ENCODE data around the gene KIF17.

Gene KIF17

GRCh38 chr1:20717452-20718342, at the start of gene KIF17:
Gene KIF17 (minus strand): TSS chr1:20718007. CDS start chr1:20717706, 301 bp downstream.
- DNase-seq (ENCODE audit: low read depth): peak; percentile 12

DNA sequence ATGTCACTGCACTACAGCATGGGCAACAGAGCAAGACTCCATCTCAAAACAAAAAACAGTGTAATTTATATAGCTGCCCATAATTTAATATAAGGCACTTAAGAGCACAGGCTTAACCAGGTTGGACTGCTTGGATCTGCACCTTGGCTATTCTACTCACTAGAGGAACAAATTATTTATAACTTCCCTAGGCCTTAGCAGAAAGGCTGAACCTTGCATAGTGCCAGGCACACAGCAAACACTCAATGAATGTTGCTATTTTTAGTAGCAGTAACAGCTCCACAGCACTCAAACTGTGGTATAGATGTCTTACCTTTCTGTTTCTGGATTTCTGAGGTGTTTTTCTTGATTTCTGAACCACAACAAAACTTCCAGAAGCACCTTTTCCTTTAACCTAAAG, 49.5 kb upstream of the KIF17 start:
- DNase-seq (ENCODE audit: low read depth): no peak

GRCh38 chr1:20763417-20763816, 45.6 kb upstream of the KIF17 start:
- DNase-seq (ENCODE audit: low read depth): no peak

GRCh38 chr1:20760322-20760721, 42.5 kb upstream of the KIF17 start:
- DNase-seq (ENCODE audit: low read depth): no peak

DNA sequence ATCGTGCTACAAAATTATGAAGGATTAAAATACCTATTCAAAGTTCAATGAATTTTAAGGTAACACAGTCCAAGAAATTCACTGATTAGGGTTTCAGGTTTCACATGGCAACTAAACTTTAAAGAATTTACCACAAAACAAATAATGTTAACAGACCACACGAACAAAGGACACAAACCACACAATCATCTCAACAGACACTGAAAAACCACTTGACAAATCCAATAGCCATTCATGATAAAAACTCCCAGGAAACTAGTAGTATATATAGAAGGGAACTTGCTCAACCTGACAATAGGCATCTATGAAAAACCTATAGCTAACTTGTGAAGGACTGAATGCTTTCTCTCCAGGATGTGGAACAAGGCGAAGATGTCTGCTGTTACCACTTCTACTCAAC, 35.8 kb upstream of the KIF17 start:
- DNase-seq (ENCODE audit: low read depth): no peak

DNA sequence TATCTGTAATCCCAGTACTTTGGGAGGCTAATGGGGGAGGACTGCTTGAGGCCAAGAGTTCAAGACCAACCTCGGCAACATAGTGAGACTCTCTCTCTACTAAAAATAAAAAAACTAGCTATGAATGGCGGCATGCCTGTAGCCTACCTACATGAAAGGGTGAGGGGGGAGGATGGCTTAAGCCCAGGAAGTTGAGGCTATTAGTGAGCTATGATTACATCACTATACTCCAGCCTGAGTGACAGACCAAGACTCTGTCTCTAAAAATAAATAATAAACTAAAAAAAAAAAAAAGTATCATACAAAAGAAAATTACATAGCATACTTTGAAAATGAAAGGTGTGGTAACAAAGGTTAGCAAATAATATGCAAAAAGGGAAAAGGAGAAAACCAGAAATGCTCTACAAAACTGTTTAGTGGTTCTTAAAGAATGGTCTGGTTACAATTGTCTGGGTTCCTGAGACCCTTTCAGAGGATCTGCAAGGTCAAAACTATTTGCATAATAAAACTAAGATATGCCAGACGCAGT, 33.7 kb upstream of the KIF17 start:
- no peak for DNase-seq (ENCODE audit: low read depth)

DNA sequence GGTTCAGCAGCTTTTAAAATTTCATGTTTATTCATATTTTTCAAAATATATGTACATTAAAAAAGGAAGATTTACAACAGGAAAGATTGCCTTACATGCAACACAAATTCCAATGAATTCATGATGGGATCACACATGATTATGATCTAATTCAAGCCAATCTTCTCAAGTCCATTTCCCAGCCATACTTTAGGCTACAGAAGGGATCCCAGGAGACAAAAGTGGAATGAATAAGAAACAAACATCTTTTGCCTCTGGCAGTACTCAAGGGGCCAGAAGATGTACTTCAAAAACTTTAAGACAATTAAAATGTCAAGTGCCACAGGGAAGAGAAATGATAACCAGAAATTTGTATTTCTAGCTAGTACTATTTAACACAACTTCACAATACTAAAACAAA, 24.9 kb upstream of the KIF17 start:
- DNase-seq (ENCODE audit: low read depth): no peak

DNA sequence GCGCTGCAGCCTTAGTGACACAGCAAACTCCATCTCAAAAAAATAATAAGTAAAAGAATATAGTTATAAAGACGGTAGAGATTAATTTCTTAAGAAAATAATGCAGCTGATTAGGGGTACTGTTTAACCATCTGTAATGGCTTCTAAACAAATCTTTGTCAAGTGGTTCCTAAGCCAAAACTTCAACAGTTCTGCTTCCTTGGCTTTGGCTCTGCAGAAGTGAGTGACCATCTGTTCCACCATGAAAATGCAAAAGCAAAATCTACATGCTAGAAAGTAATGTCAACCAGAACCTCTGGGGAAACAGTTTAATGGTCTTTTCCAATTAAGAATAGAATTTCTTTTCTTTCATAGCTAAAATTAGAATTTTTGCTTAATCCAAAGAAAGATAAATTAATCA, 23.0 kb upstream of the KIF17 start:
- DNase-seq (ENCODE audit: low read depth): no peak

DNA sequence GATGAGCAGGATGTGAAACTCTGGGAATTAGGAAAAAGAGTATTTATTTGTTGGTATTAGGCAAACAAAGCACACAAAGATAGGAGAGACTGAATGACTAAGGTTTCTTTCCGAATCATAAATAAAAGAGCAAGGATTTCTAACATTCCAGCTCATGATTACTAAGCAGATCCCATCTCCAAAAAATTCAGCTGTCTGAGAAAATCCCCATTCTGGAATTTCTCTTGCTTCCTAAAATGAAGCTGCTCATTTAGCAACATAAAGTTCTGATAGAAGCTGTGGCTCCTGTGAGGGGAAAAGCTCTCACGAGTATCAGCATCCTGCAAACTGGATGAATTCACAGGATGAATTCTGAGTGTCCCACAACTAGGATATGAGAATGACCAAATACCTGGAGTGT, 21.4 kb upstream of the KIF17 start:
- DNase-seq (ENCODE audit: low read depth): peak; percentile 83

- DNase-seq (ENCODE audit: low read depth): no peak
Observed at GRCh38 chr1:20735581-20736111, 17.8 kb upstream of the KIF17 start.

- no peak for DNase-seq (ENCODE audit: low read depth)
Observed at GRCh38 chr1:20733360-20733975, 15.7 kb upstream of the KIF17 start.

- peak; percentile 91 for DNase-seq (ENCODE audit: low read depth)
Observed at GRCh38 chr1:20732588-20733359, 15.0 kb upstream of the KIF17 start, which contains the start of gene SH2D5. Gene SH2D5 (minus strand): TSS chr1:20732703. CDS start chr1:20728044, 4,659 bp downstream.

DNA sequence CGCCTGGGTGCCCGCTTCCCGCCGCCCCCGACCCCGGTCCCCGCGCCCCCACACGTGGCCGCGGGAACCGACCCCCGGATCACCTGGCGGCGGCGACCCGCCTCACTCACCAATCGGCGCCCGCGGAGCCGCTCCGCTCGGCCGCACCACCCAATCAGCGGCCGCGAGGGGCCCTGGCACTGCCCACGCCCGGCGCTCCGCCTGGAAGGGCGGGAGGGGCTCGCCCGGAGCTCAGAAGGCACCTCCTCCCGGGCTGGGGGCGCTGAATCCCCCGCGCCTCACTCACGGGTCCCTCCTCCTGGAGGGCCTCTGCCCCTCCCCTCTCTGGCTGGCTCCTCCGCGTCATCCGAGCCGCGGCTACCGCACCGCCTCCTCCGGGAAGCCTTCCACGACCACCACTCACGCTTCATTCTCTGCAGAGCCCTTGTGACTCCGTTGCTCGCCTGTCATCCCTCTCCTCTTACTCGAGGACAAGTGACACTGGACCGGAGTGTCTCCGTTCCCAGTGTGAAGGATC, 14.3 kb upstream of the KIF17 start:
- no peak for DNase-seq (ENCODE audit: low read depth)

DNA sequence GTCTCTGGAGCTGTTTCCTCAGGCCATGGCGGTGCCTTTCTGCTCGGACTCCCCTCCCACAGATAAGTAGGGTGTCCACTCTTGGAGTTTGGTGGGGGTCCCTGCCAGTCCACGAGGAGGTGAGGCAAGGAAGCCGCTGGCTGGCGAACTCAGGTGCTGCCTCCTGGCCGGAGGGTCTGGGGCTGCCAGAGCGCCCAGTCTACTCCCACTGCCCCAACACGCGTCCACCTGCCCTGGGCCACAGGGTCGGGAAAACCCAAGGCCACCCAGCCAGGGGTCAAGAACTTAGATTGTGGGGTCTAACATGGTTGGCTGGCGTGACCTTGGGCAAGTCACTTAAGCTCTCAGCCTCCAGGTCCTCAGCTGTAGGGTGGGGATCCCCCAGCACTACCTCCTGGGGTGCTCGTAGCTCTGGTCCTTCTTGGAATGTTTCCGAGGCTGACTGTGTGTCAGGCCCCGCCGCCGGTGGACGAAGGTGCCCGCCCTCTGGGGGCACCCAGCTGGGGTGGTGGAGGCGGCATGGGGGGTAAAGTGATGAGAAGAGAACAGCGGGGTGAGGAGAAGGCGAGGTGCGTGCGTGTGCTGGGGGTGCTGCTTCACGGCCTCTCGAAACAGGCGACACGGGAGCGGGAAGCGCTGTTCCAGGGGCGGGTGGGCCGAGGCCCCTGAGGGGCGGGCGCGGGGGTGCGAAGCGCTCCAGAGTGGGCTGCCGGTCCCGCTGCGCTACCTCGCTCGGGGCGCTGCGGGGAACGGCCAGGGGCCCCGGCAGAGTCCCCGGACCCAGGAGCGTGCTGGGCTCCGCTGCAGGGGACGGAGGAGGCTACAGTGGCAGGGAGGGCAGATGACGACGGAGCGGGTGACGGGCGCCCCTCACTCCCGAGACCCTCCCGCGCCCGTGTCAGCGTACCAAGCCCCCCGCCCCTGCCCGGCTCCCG, 13.5 kb upstream of the KIF17 start:
- no peak for DNase-seq (ENCODE audit: low read depth)

DNA sequence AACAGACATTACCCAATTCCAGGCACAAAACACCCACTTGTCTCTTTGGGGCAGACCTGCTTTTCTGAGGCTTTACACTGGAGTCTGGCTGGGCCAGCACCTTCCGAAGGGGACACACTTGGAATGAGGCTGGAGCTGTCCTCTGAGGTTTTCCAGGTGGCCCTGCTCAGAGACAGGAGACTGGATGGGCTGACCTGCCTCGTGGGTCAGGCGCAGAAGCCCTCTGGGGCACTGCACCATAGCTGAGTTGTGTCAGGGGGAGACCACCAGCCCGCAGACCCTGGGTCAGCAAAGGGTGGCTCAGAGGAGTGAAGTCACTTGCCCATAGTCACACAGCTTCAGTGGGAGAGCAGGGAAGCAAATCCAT, 12.9 kb upstream of the KIF17 start:
- DNase-seq (ENCODE audit: low read depth): no peak

DNA sequence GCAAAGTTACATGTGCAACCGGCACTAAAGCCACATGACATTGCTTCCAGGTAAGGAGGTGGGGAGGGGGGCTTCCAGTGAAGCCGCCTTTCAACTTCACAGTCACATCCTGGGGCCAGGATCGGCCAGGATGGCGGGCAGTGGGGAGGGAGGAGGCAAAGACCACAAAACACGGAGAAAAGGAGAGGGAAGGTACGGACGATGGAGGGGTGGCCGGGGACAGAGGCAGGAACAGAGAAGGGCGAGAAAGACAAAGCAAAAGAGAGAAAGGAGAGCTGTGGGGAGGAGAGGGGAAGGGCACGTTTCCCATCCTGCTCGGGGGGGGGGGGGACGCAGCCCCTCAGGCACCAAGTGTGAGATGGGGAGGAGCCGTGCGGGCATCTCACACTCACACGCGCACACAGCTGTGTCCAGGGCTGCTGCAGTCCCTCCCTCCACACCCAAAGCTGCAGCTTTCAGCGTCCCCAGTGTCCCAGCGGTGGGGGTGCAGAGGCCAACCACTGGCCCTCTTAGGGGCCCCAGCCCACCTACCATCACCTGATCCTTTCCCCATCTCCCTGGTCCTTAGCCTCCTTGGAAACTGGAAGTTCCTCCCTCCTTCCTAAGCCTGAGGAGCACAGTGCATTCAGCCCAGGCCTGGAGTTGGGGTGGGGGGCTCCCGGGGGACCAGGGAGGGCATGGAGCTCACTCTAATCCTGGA, 12.3 kb upstream of the KIF17 start:
- no peak for DNase-seq (ENCODE audit: low read depth)

DNA sequence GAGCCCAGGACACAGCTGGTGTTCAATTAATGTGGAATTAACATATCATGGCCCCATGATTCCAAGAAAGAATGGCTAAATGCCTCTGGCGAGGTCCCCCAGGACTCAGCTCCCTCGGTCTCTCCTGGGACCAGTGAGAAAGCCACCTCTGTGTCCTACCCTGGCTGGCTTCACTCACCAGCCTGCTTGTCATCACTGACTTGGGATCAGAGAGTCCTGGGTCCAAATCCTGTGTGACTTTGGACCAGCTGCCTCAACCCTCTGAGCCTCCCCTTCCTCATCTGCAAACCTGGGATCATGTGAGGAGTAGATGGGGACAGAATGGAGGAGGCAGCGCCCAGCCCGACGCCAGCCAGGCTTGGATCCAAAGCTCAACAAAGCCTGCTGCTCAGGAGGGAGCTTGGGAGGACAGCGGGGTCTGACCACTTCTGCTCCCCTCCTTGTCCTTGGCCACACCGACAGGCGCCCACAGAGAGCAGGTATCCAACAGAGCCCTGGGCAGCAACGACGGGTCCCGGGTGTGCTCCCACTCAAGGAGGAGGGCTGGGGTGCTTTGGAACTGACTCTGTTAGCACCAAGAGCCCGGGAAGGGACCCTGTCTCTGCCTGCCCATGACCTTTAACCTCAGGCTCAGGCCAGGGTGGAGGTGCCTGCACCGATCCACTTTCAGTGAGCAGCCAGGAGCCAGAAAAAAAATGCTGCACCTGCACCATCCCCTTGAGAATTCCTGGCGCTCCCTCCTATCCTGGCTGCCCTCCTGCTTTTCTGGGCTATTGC, 11.5 kb upstream of the KIF17 start:
- no peak for DNase-seq (ENCODE audit: low read depth)

- DNase-seq (ENCODE audit: low read depth): no peak
Observed at GRCh38 chr1:20728371-20729154, 10.8 kb upstream of the KIF17 start.

Measured in GM04503 (cell line).